GM19467 (cell line): ENCODE data around the gene MICU2.
A peak's percentile ranks its signal among the peaks of the same experiment; 100 is the strongest.
"Not testable (repeated sequence)": the region's sequence is repeated elsewhere in the genome, so short reads cannot be mapped to it uniquely, and the experiment has no call there.

Experiments
- ATAC-seq: cut with Tn5 transposase; IDR thresholded peaks from one replicate; pipeline ENCODE4 v1.9.1; 2021; ENCODE audit warnings: mild to moderate bottlenecking, moderate library complexity; ENCODE audit not compliant: unreplicated experiment

MICU2 gene

DNA sequence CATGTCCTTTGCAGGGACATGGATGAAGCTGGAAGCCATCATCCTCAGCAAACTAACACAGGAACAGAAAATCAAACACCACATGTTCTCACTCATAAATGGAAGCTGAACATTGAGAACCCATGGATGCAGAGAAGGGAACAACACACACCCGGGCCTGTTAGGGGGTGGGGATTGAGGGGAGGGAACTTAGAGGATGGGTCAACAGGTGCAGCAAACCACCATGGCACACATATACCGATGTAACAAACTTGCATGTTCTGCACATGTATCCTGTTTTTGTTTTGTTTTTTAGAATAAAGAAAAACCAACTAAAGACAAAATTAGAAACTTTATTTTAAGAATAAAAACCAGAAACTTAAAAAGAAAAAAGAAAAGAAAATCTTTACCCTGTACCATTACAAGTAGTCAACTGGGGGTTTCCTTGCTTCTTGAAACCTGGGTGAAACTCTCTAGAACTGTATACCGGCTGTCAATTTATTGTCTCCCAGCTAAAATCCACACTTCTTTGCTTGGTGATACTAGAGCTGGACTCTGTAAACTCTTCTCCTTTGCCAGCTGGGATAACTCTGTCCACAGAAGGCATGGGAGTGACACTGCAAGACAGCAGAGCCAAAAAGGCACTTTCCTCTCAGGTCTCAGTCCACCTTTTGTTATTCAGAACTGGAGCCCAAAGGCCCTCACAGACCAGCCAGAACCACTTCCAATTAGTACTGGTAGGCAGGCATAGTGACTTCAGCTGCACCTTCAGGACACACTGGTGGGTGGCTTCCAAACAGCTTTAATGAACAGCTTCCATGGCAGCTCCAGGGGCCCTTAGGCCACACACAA lies 9.0 kb downstream of the MICU2 start:
- peak; percentile 56 for ATAC-seq

DNA sequence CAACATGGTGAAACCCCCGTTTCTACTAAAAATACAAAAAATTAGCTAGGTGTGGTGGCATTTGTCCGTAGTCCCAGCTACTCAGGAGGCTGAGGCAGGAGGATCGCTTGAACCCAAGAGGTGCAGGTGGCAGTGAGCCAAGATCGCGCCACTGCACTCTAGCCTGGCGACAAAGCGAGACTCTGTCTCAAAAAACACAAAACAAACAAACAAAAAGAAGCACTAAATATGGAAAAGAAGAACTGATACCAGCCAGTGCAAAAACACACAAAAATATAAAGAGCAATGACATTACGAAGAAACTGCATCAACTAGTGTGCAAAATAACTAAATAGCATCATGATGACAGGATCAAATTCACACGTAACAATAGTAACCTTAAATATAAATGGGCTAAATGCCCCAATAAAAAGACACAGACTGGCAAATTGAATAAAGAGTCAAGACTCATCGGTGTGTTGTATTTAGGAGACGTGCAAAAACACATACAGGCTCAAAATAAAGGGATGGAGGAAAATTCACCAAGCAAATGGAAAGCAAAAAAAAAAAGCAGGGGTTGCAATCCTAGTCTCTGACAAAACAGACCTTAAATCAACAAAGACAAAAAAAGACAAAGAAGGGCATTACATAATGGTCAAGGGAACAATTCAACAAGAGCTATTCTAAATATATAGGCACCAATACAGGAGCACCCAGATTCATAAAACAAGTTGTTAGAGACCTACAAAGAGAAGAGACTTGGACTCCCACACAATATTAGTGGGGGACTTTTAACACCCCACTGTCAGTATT lies 13.1 kb downstream of the MICU2 start:
- ATAC-seq = not testable (repeated sequence)

- no peak for ATAC-seq
Measured at GRCh38 chr13:21590231-21590630, 13.7 kb downstream of the MICU2 start.

DNA sequence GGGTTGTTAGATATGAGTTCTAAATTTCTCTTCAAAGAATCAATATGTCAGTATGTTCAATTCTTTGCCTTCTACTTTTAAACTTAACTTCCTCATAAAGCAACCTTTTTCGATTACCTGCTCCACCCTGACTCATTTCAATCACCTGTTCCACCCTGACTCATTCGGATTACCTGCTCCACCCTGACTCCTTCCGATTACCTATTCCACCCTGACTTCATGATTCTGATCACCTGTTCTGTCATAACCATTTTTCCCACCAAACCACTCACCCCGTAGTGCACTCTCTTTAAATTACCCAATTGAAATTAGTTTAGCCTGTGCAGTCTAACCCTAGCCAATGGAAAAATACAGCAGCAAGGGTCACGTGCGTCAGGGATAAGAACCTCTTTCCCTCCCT lies 14.5 kb downstream of the MICU2 start:
- not testable (repeated sequence) for ATAC-seq

- ATAC-seq = not testable (repeated sequence)
Measured at GRCh38 chr13:21588411-21588810, 15.6 kb downstream of the MICU2 start.

GRCh38 chr13:21584973-21585592 lies 18.9 kb downstream of the MICU2 start:
- ATAC-seq = no peak

- no peak for ATAC-seq
Measured at GRCh38 chr13:21583478-21583877, 20.5 kb downstream of the MICU2 start.

- no peak for ATAC-seq
Measured at GRCh38 chr13:21580736-21581135, 23.2 kb downstream of the MICU2 start.

DNA sequence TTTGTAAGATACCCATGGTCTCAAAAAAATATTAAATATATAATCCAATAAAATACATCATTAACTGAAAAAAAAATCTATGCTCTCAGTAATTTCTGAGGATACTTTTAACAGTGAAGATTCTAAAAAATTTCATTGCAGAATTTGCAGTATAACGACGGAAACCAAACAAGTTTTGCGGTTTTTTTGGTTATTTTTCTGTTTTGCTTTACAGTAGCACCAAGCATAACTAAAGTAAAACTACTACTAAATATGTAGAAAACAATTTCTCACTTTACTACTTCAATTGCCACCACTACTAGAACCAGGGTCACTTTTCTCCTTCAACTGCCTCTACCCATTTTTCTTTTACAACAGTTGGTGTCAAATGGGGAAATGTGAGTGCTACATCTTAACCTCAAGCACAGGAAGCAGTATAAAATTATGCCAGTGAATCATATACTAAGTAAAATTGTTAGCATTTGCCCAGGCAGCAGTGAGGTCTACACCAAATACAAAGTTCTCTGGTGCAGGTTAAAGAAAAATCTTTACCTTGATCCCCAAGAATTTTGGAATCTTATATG lies 24.1 kb downstream of the MICU2 start:
- ATAC-seq = peak; percentile 72

DNA sequence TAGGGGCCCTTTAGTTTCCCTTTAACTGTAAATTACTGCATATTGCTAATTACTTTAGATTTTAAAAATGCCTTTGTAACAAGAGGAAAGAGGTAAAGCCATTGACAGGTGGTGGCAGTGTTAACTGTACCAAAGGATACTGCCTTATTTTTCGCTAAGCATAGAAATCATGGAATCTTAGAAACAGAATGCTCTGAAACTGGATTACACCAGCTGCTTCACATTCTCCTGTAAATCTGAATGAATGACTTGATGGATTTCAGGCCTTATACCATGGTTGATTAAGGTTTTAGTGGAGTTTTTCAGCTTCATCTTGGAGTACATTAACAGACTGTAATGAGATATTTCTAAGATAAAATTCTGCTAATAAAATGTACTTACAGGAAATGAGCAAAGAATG lies 25.2 kb downstream of the MICU2 start:
- no peak for ATAC-seq

- no peak for ATAC-seq
Measured at GRCh38 chr13:21576426-21576825, 27.5 kb downstream of the MICU2 start.

DNA sequence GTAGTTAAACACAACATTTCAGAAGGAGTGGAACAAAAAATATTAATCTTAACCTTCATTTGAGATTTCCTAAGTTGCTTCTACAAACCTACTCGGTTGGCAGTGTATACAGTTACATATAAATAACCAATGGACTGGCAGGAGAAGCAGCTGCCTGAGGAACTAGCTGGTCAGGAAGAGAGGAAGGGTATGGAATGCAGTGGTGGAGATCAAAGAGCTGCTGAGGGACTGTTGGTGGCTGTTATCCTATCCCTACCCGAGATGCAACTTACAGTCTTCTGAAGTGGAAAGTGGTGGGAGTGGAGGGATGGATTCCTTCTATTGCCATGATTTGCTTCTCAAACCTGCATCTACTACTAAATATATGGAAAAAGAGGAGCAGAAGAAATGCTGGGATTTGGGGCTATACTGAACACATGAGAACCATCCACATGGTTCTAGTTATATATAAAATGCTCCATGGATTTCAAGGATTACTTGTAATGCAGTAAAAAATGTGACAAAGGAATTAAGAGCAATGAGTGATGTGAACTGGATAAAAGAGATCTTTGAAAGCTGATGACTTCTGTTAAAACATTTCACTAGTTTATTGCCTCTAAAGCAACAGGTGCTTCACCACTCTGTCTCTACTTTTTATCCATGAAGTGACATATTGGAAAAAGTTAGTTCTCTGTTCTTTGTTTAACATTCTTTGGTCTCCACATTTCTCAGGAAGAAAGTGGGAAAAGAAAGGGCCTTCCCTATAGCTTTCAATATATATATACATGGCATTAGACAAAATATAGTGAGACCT lies 29.9 kb downstream of the MICU2 start:
- ATAC-seq = no peak

DNA sequence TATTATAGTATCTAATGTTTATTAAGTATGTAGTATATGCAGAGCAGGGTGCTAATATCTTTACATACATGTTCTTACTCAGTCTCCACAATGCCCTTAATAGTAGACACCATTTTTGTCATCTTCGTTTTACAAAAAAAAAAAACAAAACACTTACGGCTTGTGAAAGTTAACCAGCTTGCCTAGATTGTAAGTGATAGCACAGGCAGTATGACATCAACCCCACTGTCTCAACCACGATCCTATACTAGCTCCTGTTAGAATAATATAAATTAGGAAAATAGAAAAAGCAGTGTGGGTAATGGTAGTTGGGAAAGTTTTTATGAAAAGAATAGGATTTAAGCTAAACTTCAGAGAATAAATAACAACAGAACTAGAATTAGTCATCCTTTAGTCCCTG lies 34.3 kb downstream of the MICU2 start:
- ATAC-seq = no peak

DNA sequence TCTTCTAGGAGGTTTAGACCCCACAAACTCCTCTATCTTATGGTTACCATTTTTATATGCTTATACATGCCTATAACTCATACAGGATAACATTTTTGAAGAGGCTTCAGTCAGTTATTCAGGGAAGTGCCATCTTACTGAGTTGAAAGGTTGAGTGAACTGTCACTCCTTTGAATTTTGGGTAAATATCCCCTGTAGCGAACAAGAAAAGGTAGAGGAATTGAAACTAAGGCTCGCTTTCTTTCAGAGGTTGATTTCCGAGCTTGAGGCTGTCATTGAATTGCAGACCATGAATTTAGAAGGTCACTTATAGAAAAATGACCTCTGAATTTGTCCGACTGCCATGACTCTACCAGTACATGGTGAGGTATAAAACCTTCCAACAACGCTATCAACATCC lies 35.1 kb downstream of the MICU2 start:
- no peak for ATAC-seq

DNA sequence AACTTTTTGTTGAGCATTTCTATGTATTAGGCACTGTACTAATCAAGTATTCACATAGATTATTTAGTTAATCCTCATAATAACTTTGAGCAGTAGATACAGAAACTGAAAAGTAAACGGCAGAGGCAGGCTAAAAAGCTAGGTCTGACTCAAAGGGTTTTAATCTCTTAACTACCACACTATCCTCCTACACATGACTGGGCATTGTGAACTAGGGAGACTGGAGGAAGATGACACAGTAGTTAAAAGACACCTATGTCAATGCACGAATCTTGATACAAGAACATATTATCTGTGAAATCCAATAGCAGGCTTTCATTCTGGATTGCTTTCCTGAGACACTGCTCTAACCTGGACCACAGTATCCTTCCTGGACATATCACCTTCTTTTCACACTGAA lies 36.3 kb downstream of the MICU2 start:
- no peak for ATAC-seq

GRCh38 chr13:21557995-21558394 lies 46.0 kb downstream of the MICU2 start:
- ATAC-seq = no peak

GRCh38 chr13:21556051-21556450 lies 47.9 kb downstream of the MICU2 start:
- no peak for ATAC-seq

GRCh38 chr13:21553261-21553660 lies 50.7 kb downstream of the MICU2 start:
- not testable (repeated sequence) for ATAC-seq

DNA sequence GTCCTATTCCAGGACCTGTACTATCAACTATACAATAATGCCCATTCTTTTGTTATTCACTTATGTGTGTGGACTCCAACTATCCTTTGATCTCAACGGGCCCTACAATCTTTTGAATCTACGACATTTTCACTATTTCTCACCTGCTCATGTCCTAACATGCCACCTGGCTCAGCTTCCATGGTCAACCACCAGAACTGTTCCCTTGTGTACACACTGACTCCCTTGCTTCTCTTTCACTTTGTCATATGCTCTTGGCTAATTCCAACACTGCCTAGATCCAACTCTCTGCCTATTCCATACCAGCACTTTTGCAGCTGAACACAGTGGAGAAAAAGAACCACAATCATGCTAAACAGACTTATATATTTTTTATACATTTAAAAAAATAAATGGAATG lies 53.1 kb downstream of the MICU2 start:
- ATAC-seq = no peak

DNA sequence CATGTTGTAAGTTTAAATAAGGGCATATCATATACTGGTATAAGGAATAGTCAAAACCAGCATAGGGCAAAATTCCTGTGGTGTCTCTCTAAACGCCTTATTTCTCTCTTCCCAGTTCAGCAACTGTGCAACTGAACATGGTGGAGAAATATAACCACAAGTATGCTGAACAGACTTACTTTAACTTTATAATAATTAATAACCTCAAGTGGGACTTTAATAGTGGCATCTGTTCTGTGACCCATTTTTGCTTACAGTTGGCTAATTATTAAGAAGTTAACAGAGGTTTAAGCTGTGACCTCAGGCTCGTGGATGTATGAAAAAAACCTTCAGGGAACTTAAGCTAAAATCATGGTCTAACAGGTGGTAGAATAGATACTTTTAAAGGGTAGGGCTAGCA lies 54.3 kb downstream of the MICU2 start:
- no peak for ATAC-seq

GRCh38 chr13:21548577-21548976 lies 55.4 kb downstream of the MICU2 start:
- no peak for ATAC-seq
